GM23338 (cell line): ENCODE results near the gene OR5K3. TPM values are rescaled to one million over a fixed set of nuclear protein-coding genes. Genes with fewer than 3 reads are reported as not detected.

ENCODE experiments used
- ATAC-seq: fragments of 200-7000 bp; cut with Tn5 transposase; 3 replicates; pipeline ENCODE4 v1.9.1; 2020
- DNase-seq: peaks from one replicate; pipeline ENCODE4 v3.0.0-alpha.2; 2015; ENCODE audit warnings: low spot score
- H2AFZ ChIP-seq: fragments of 200-600 bp; sonication (generic); 2 replicates; pipeline ENCODE4 v1.8.0; 2016; ENCODE audit warnings: antibody characterized with exemption, mild to moderate bottlenecking, moderate library complexity
- H3F3A ChIP-seq: fragments of 200-600 bp; sonication (generic); replicated peaks from 2 replicates; pipeline ENCODE4 v1.8.0; 2017; ENCODE audit warnings: antibody characterized with exemption, mixed run types, low read depth
- H3K27ac ChIP-seq: fragments of 200-600 bp; sonication (generic); 2 replicates; pipeline ENCODE4 v1.6.1; 2016; ENCODE audit warnings: low read depth
- H3K27me3 ChIP-seq: fragments of 200-600 bp; sonication (generic); 2 replicates; pipeline ENCODE4 v1.8.0; 2016; ENCODE audit warnings: mild to moderate bottlenecking, mixed run types, moderate library complexity; ENCODE audit not compliant: insufficient read depth
- H3K36me3 ChIP-seq: fragments of 200-600 bp; sonication (generic); 2 replicates; pipeline ENCODE4 v1.8.0; 2016; ENCODE audit warnings: mild to moderate bottlenecking; ENCODE audit not compliant: insufficient read depth
- H3K4me1 ChIP-seq: fragments of 200-600 bp; sonication (generic); 2 replicates; pipeline ENCODE4 v1.8.0; 2016; ENCODE audit warnings: mild to moderate bottlenecking, moderate library complexity; ENCODE audit not compliant: insufficient read depth
- H3K4me2 ChIP-seq: fragments of 200-600 bp; sonication (generic); 2 replicates; pipeline ENCODE4 v1.7.1; 2017; ENCODE audit warnings: mixed run types
- H3K4me3 ChIP-seq: fragments of 200-600 bp; sonication (generic); 2 replicates; pipeline ENCODE4 v1.6.1; 2016; ENCODE audit warnings: mixed run types
- H3K79me2 ChIP-seq: fragments of 200-600 bp; sonication (generic); replicated peaks from 2 replicates; pipeline ENCODE4 v1.8.0; 2017; ENCODE audit warnings: mild to moderate bottlenecking; ENCODE audit not compliant: insufficient read depth
- H3K9me2 ChIP-seq: fragments of 200-600 bp; sonication (generic); 2 replicates; pipeline ENCODE4 v1.8.0; 2017; ENCODE audit not compliant: insufficient read depth
- H4K20me1 ChIP-seq: fragments of 200-600 bp; sonication (generic); replicated peaks from 2 replicates; pipeline ENCODE4 v1.8.0; 2017; ENCODE audit warnings: mild to moderate bottlenecking; ENCODE audit not compliant: insufficient read depth
- H3K27ac Mint-ChIP-seq: 2 replicates; pipeline ENCODE4 v1.8.0; 2020; ENCODE audit warnings: inconsistent platforms, mild to moderate bottlenecking, moderate library complexity, mixed read lengths
- H3K27me3 Mint-ChIP-seq: 3 replicates; pipeline ENCODE4 v1.8.0; 2022; ENCODE audit warnings: low read depth, mild to moderate bottlenecking, moderate library complexity, mixed read lengths, inconsistent platforms; ENCODE audit not compliant: insufficient read depth, poor library complexity
- H3K36me3 Mint-ChIP-seq: 3 replicates; pipeline ENCODE4 v1.8.0; 2021; ENCODE audit warnings: low read depth, mild to moderate bottlenecking, inconsistent platforms, moderate library complexity, mixed read lengths
- H3K4me1 Mint-ChIP-seq: 3 replicates; pipeline ENCODE4 v1.8.0; 2020; ENCODE audit warnings: mild to moderate bottlenecking, inconsistent platforms, mixed read lengths
- H3K4me3 Mint-ChIP-seq: 3 replicates; pipeline ENCODE4 v1.8.0; 2021; ENCODE audit warnings: moderate library complexity, mild to moderate bottlenecking, inconsistent platforms, mixed read lengths
- H3K9me3 Mint-ChIP-seq: 3 replicates; pipeline ENCODE4 v1.8.0; 2020; ENCODE audit warnings: moderate library complexity, mild to moderate bottlenecking, inconsistent platforms, mixed read lengths
- CREB1 ChIP-seq: fragments of 250-450 bp; sonication (Bioruptor Pico); IDR thresholded peaks from 2 replicates; pipeline ENCODE4 v1.5.0; 2020; ENCODE audit warnings: low read depth, mild to moderate bottlenecking, moderate library complexity
- EZH2 ChIP-seq: fragments of 200-600 bp; sonication (generic); IDR thresholded peaks from one replicate; pipeline ENCODE4 v1.8.0; 2017; ENCODE audit warnings: antibody characterized with exemption, mild to moderate bottlenecking, low read depth; ENCODE audit not compliant: unreplicated experiment
- EZH2phosphoT487 ChIP-seq: fragments of 200-600 bp; sonication (generic); IDR thresholded peaks from one replicate; pipeline ENCODE4 v1.8.1; 2018; ENCODE audit warnings: antibody characterized with exemption; ENCODE audit not compliant: unreplicated experiment
- JUNB ChIP-seq: IDR thresholded peaks from one replicate; pipeline ENCODE4 v1.6.1; 2016; ENCODE audit warnings: antibody characterized with exemption; ENCODE audit not compliant: unreplicated experiment
- POLR2AphosphoS5 ChIP-seq: IDR thresholded peaks from 2 replicates; pipeline ENCODE4 v1.6.1; 2016; ENCODE audit warnings: antibody characterized with exemption, low read depth
- STAT1 ChIP-seq: IDR thresholded peaks from one replicate; pipeline ENCODE4 v1.6.1; 2016; ENCODE audit warnings: antibody characterized with exemption; ENCODE audit not compliant: unreplicated experiment
- ZNF331 ChIP-seq: fragments of 250-450 bp; sonication (Bioruptor Pico); IDR thresholded peaks from 2 replicates; pipeline ENCODE4 v1.5.0; 2020; ENCODE audit warnings: low read depth, mild to moderate bottlenecking, moderate library complexity
- polyA plus RNA-seq: library from polyadenylated mRNA; unstranded; fragments of >200 nt; fragmentation: Nextera tagmentation; extraction: Ambion mirVana; gene quantifications from 2 replicates; pipeline ENCODE4 v1.2.1, GENCODE V29; 2016
- total RNA-seq: library from RNA; depleted of rRNA; stranded (reverse); fragments of >200 nt; shearing (Covaris generic); gene quantifications from 2 replicates; pipeline ENCODE4 v1.2.3, GENCODE V29; 2014
- TF ChIP-seq, protein P1 (sequence below): IDR thresholded peaks from one replicate; pipeline ENCODE4 v1.6.1; 2018; ENCODE audit warnings: antibody characterized with exemption; ENCODE audit not compliant: unreplicated experiment
- TF ChIP-seq, protein P2 (sequence below): fragments of 250-450 bp; sonication (Bioruptor Pico); IDR thresholded peaks from 2 replicates; pipeline ENCODE4 v1.5.0; 2020; ENCODE audit warnings: mild to moderate bottlenecking, moderate library complexity
- TF ChIP-seq, protein P3 (sequence below): IDR thresholded peaks from 2 replicates; pipeline ENCODE4 v1.6.1; 2016; ENCODE audit warnings: antibody characterized with exemption

Gene OR5K3
- total and polyA plus RNA-seq, 2 experiments from 2014 or later, result not detected

DNA sequence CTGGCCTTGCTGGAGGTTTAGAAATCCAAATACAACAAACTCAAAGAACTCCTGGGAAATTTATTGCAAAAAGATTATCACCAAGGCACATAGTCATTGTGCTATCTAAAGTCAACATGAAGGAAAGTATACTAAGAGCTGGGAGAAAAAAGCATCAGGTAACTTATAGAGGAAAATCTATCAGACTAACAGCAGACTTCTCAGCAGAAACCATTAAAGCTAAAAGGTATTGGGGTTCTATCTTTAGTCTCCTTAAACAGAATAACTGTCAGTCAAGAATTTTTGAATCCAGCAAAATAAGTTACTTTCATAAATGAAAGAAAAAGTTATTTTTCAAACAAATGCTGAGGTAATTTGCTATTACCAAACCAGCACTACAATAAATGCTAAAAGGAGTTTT is 8.0 kb downstream of the OR5K3 start (continued):
- TF ChIP-seq, protein P1, sequence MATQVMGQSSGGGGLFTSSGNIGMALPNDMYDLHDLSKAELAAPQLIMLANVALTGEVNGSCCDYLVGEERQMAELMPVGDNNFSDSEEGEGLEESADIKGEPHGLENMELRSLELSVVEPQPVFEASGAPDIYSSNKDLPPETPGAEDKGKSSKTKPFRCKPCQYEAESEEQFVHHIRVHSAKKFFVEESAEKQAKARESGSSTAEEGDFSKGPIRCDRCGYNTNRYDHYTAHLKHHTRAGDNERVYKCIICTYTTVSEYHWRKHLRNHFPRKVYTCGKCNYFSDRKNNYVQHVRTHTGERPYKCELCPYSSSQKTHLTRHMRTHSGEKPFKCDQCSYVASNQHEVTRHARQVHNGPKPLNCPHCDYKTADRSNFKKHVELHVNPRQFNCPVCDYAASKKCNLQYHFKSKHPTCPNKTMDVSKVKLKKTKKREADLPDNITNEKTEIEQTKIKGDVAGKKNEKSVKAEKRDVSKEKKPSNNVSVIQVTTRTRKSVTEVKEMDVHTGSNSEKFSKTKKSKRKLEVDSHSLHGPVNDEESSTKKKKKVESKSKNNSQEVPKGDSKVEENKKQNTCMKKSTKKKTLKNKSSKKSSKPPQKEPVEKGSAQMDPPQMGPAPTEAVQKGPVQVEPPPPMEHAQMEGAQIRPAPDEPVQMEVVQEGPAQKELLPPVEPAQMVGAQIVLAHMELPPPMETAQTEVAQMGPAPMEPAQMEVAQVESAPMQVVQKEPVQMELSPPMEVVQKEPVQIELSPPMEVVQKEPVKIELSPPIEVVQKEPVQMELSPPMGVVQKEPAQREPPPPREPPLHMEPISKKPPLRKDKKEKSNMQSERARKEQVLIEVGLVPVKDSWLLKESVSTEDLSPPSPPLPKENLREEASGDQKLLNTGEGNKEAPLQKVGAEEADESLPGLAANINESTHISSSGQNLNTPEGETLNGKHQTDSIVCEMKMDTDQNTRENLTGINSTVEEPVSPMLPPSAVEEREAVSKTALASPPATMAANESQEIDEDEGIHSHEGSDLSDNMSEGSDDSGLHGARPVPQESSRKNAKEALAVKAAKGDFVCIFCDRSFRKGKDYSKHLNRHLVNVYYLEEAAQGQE, result no peak

DNA sequence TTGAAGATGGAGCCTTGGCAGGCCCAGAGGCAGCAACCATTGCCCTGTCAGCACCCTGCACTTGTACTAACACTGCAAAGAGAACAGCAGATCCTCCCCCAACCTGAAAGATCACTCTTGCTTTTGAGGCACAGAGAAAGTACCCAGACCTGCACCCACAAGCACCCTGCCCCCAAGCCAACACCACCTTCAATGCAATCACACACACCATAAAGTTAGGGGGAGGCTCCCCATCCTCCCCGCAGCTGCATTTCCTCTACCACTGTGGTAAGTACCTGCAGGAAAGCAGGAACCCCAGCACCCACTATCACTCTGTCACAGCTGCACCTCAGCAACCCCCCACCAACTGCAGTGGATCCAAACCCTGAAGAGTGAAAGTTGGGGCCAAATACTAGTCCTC is 12.0 kb downstream of the OR5K3 start:
- Mint-ChIP-seq H3K36me3 (peaks cover 56% of the 10 kb centered on the region), H3K4me1 (no peaks in the 10 kb centered on the region; the same call in 2 of the 3 replicates)
- no peak for ATAC-seq

DNA sequence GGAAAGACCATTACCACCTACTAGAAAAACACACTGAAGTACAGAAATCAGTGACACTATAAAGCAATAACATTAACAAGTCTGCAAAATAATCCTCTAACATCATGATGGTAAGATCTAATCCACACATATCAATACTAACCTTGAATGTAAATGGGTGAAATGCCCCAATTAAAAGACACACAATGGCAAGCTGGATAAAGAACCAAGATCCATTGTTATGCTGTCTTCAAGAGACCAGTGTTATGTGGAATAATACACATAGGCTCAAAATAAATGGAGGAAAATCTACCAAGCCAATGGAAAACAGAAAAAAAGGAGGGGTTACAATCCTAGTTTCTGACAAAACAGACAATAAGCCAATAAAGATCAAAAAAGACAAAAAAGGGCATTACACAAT is 13.5 kb downstream of the OR5K3 start:
- Histone ChIP-seq H3K4me1 (no peaks in the 10 kb centered on the region), H3K27me3 (no peaks in the 10 kb centered on the region), H3K27ac (no peak overlapping the region), H3K9me2 (peaks cover 9% of the 10 kb centered on the region; the same call in 1 of the 2 replicates), H3K79me2 (no peaks in the 10 kb centered on the region), H3K4me3 (no peak overlapping the region), H4K20me1 (no peaks in the 10 kb centered on the region), H3F3A (no peaks in the 10 kb centered on the region), H3K36me3 (peaks cover 17% of the 10 kb centered on the region; the same call in 1 of the 2 replicates), H3K4me2 (no peak overlapping the region), H2AFZ (no peak overlapping the region)
- ATAC-seq (no peak), DNase-seq (no peak)
- Mint-ChIP-seq H3K9me3 (peaks cover 83% of the 10 kb centered on the region), H3K27me3 (peaks cover 2% of the 10 kb centered on the region), H3K36me3 (peaks cover 49% of the 10 kb centered on the region), H3K4me1 (no peaks in the 10 kb centered on the region), H3K4me3 (no peak overlapping the region), H3K27ac (no peak overlapping the region)
- TF ChIP-seq, protein P2, sequence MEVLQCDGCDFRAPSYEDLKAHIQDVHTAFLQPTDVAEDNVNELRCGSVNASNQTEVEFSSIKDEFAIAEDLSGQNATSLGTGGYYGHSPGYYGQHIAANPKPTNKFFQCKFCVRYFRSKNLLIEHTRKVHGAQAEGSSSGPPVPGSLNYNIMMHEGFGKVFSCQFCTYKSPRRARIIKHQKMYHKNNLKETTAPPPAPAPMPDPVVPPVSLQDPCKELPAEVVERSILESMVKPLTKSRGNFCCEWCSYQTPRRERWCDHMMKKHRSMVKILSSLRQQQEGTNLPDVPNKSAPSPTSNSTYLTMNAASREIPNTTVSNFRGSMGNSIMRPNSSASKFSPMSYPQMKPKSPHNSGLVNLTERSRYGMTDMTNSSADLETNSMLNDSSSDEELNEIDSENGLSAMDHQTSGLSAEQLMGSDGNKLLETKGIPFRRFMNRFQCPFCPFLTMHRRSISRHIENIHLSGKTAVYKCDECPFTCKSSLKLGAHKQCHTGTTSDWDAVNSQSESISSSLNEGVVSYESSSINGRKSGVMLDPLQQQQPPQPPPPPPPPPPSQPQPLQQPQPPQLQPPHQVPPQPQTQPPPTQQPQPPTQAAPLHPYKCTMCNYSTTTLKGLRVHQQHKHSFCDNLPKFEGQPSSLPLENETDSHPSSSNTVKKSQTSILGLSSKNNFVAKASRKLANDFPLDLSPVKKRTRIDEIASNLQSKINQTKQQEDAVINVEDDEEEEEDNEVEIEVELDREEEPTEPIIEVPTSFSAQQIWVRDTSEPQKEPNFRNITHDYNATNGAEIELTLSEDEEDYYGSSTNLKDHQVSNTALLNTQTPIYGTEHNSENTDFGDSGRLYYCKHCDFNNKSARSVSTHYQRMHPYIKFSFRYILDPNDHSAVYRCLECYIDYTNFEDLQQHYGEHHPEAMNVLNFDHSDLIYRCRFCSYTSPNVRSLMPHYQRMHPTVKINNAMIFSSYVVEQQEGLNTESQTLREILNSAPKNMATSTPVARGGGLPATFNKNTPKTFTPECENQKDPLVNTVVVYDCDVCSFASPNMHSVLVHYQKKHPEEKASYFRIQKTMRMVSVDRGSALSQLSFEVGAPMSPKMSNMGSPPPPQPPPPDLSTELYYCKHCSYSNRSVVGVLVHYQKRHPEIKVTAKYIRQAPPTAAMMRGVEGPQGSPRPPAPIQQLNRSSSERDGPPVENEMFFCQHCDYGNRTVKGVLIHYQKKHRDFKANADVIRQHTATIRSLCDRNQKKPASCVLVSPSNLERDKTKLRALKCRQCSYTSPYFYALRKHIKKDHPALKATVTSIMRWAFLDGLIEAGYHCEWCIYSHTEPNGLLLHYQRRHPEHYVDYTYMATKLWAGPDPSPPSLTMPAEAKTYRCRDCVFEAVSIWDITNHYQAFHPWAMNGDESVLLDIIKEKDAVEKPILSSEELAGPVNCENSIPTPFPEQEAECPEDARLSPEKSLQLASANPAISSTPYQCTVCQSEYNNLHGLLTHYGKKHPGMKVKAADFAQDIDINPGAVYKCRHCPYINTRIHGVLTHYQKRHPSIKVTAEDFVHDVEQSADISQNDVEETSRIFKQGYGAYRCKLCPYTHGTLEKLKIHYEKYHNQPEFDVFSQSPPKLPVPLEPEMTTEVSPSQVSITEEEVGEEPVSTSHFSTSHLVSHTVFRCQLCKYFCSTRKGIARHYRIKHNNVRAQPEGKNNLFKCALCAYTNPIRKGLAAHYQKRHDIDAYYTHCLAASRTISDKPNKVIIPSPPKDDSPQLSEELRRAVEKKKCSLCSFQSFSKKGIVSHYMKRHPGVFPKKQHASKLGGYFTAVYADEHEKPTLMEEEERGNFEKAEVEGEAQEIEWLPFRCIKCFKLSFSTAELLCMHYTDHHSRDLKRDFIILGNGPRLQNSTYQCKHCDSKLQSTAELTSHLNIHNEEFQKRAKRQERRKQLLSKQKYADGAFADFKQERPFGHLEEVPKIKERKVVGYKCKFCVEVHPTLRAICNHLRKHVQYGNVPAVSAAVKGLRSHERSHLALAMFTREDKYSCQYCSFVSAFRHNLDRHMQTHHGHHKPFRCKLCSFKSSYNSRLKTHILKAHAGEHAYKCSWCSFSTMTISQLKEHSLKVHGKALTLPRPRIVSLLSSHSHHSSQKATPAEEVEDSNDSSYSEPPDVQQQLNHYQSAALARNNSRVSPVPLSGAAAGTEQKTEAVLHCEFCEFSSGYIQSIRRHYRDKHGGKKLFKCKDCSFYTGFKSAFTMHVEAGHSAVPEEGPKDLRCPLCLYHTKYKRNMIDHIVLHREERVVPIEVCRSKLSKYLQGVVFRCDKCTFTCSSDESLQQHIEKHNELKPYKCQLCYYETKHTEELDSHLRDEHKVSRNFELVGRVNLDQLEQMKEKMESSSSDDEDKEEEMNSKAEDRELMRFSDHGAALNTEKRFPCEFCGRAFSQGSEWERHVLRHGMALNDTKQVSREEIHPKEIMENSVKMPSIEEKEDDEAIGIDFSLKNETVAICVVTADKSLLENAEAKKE (CRISPR knock-in tag), result no peak
- TF ChIP-seq CREB1, result no peak

More for the DNA sequence above, 12.0 kb downstream of the OR5K3 start:
- Histone ChIP-seq H3K27me3 (no peaks in the 10 kb centered on the region), H3K4me2 (no peak overlapping the region), H3K4me1 (no peaks in the 10 kb centered on the region), H4K20me1 (no peaks in the 10 kb centered on the region), H3K4me3 (no peak overlapping the region), H2AFZ (no peak overlapping the region), H3F3A (no peaks in the 10 kb centered on the region), H3K27ac (no peak overlapping the region), H3K9me2 (peaks cover 9% of the 10 kb centered on the region; the same call in 1 of the 2 replicates), H3K36me3 (peaks cover 20% of the 10 kb centered on the region; the same call in 1 of the 2 replicates), H3K79me2 (no peaks in the 10 kb centered on the region)
- TF ChIP-seq EZH2phosphoT487, result no peak
- TF ChIP-seq, protein P3, sequence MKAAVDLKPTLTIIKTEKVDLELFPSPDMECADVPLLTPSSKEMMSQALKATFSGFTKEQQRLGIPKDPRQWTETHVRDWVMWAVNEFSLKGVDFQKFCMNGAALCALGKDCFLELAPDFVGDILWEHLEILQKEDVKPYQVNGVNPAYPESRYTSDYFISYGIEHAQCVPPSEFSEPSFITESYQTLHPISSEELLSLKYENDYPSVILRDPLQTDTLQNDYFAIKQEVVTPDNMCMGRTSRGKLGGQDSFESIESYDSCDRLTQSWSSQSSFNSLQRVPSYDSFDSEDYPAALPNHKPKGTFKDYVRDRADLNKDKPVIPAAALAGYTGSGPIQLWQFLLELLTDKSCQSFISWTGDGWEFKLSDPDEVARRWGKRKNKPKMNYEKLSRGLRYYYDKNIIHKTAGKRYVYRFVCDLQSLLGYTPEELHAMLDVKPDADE, result no peak
- TF ChIP-seq POLR2AphosphoS5, result no peak
- TF ChIP-seq EZH2, result no peak
- no peak for TF ChIP-seq ZNF331 (CRISPR knock-in tag)
- no peak for TF ChIP-seq JUNB
- TF ChIP-seq STAT1, result no peak
- Mint-ChIP-seq H3K27me3 (peaks cover 2% of the 10 kb centered on the region), H3K27ac (no peak overlapping the region), H3K9me3 (peaks cover 91% of the 10 kb centered on the region), H3K4me3 (no peak overlapping the region)
- DNase-seq, result no peak
